IPS-NIHi11 (cell line): ENCODE data around the gene ATP1B1.
"Not testable (repeated sequence)": the region's sequence is repeated elsewhere in the genome, so short reads cannot be mapped to it uniquely, and the experiment has no call there.

Experiments
- DNase-seq: peaks from one replicate; pipeline ENCODE4 v3.0.0; 2012; ENCODE audit warnings: mixed read lengths, low spot score

The ATP1B1 gene

DNA sequence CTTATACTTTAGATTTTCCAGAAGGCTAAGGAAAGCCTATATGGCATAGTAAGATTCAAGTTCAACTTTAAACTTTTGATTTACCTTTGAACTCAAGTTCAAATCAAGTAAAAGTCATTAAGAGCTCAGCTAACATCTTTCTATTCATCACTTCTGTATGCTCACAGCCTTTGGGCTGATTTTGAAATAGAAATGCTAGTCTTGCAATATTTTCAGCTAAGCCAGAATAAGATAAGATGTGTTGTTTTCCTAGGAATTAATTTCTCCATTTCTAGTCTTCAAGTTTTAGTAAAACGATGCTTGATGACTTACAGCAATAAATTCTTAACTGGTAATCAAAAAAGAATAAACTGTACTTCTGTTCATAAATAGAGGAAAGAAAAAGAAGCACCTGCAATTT is 35.6 kb downstream of the ATP1B1 start:
- DNase-seq: no peak

DNA sequence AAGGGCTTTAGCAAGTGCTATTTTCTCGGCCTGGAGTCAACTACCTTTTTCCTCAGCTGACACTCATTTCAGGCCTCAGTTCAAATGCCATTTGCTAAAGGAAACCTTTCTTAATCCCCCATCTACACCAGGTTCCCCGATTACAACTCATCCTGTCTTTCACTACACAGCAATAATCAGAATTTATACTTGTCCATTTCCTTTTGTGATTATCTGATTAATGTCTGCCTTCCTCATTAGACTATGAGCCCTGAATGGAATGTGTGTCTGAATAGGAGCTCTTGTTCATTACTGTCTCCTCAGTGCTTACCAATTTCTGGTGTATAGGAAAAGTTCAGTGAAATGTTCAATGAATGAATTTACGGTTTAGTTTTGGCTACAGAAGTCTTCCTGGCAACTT is 36.9 kb downstream of the ATP1B1 start:
- DNase-seq: no peak

DNA sequence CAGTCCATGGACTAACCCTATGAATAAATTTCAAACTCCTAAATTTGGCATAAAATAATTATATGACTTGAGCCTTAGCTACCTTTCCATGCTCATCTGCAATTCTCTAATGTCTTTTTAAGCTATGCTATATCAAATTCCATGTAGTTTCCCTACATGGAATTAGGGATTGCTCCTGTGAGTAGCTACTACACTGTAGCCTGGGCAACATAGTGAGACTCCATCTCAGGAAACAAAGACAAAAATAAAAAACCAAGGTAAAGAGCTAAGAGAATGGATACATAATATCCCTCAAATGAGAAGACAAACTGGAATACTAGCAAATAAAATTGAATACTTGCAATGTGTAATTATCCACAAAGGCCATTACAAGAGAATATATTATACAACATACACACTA is 37.5 kb downstream of the ATP1B1 start:
- no peak for DNase-seq

DNA sequence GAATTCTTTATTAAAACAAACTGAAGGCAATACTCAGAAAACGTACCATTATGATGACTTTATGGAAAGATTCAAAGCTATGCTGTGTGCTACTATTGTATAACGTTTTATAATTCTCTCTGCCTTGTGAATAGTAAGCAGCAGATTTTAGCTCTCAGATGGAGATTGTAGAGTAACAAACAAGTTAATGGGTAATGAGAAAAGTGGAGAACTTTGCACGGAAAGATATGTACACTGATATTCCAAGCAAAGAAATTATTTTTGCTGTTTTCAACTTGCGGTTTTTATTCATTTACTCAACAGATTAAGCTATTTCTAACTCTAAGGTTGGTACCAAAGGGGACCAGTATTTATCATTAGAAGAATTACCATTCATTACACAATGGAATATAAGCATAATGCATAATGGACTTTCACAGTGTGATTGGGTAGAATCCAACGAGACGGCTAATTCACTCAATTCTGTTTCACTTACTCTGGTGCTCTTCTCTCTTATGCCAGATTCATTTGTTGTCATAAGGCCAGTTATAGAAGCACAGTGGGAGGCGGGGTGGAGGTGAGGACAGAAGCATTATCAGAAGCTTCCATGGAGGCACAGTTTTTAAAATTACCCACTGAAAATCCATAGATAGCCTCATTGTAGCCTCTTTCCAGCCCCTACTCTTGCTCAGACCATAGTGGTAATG is 38.6 kb downstream of the ATP1B1 start:
- no peak for DNase-seq

- DNase-seq: no peak
Observed at GRCh38 chr1:169146576-169147214, 40.2 kb downstream of the ATP1B1 start.

GRCh38 chr1:169148472-169149252 is 42.2 kb downstream of the ATP1B1 start:
- DNase-seq: no peak

- no peak for DNase-seq
Observed at GRCh38 chr1:169149555-169150286, 43.2 kb downstream of the ATP1B1 start.

DNA sequence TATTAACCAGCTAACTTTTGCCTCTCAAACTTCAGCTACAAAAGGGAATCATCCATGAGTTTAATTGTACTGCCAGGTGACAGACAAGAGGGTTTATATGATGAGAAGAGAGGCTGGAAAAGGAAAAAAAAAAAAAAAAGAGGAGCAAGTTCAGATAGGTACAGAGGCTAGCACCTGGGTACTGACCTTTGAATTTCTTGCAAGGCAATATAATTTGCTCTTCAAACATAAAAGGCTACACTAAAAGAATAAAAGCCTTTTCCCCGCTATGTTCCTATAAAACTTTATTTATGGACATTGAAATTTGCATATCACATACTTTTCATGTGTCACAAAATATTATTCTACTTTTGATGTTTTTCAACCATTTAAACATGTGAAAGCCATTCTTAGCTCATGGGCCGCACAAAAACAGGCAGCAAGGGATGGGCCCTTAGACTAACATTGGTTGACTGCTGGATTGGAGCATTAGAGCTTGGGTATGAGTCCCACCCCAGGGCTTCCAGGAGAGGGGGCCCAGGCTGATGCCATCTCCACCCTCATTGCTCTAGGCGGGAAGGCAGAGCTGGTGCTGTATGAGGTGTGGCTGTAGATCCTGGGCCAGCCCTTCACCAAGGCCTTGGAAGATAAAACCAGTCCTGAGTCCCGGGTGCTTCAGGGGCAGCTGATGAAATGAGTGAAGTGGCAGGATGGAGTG is 44.3 kb downstream of the ATP1B1 start:
- DNase-seq: no peak

DNA sequence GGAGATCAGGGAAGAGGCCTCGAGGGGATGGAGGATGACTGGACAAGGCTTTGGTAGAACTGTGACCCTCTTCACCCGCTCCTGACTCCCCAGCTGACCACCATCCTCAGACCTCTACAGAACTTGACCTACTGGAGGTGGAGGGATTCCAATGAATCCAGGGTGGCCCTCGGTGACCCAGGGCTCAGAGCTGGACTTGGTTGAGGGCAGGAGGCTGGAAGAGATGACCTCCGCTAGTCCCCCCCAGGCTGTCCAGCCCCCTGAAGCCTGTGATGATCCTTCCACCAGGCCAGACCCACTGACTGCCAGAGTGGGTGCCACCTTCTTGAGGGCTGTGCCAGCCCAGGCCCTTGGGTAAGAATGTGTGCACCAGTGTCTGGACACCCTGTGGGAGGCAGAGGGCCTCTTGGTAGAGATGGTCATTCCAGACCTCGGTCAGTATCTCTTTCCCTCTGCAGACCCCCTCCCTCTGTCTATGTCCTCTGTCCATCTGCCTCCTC is 44.9 kb downstream of the ATP1B1 start:
- DNase-seq: no peak

- DNase-seq: no peak
Observed at GRCh38 chr1:169155675-169156074, 49.2 kb downstream of the ATP1B1 start.

- DNase-seq: no peak
Observed at GRCh38 chr1:169156580-169156979, 50.1 kb downstream of the ATP1B1 start.

DNA sequence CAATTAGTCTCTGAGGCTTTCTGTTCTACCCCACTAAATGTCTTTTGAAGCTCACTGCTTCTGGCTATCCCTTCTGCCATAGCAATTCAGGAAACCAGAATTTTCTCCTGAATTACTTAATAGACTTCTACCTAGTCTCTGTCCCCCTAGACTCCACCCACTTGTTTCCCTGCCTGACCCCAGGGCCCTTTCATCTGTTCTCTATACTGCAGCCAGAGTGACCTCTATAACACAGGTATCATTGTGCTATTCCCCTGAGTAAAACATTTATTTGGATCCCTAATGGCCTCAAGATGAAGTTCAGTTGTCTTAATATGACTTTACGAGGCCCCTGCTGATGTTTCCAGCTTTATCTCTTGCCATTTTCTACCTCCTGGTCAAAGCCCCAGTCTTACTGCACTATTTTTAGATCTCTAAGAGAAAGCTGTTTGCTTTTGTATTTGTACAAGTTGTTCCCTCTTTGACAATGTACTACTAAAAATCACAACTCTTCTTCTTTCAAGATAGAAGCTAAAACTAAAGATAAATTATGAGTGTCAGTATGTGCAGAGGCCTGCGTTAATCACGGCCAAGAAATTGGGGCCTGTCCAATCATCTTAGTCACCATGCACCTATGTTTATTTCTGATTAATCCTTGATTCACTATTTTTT is 54.5 kb downstream of the ATP1B1 start:
- DNase-seq: no peak

- no peak for DNase-seq
Observed at GRCh38 chr1:169161496-169162194, 55.2 kb downstream of the ATP1B1 start.

- no peak for DNase-seq
Observed at GRCh38 chr1:169163059-169163458, 56.6 kb downstream of the ATP1B1 start.

- DNase-seq: no peak
Observed at GRCh38 chr1:169175461-169175860, 69.0 kb downstream of the ATP1B1 start.

- not testable (repeated sequence) for DNase-seq
Observed at GRCh38 chr1:169179431-169179830, 72.9 kb downstream of the ATP1B1 start.

DNA sequence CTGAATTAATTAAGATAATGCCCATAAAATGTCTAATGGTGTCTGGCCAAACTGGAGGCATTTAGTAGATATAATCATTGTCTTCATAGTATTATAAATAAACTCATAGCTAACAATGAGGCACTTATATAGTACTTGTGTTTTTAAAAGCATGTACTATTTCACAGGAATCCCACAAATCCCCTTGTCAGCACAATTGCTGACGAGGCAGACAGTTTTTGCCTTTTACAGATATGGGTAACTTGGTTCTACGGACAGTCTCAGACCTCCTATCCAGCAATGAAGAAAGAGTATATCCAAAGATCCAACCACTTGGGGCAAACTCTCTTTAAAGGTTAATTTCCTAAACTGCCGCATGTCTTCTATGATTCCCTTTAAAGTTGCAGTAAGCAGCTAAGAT is 73.7 kb downstream of the ATP1B1 start:
- no peak for DNase-seq
